DND-41 (cell line): ENCODE results near the gene MAPK1IP1L.

Source experiments
- ATAC-seq: fragments of 200-7000 bp; cut with Tn5 transposase; 3 replicates; pipeline ENCODE4 v1.9.1; 2021; ENCODE audit warnings: low read depth; ENCODE audit not compliant: insufficient read depth
- DNase-seq: peaks from one replicate; pipeline ENCODE4 v3.0.0-alpha.2; 2020
- H2AFZ ChIP-seq: 2 replicates; pipeline ENCODE4 v1.6.0; 2012; ENCODE audit warnings: low read depth, low read length
- H3K27ac ChIP-seq: 2 replicates; pipeline ENCODE4 v1.5.1; 2012; ENCODE audit warnings: low read length, inconsistent platforms
- H3K27me3 ChIP-seq: fragments of 200-600 bp; sonication (generic); 2 replicates; pipeline ENCODE4 v1.6.0; 2012; ENCODE audit warnings: low read length, mild to moderate bottlenecking, inconsistent platforms; ENCODE audit not compliant: insufficient read depth, poor library complexity
- H3K36me3 ChIP-seq: 2 replicates; pipeline ENCODE4 v1.5.1; 2012; ENCODE audit warnings: low read length, inconsistent platforms; ENCODE audit not compliant: insufficient read depth
- H3K4me1 ChIP-seq: 2 replicates; pipeline ENCODE4 v1.5.1; 2012; ENCODE audit warnings: mild to moderate bottlenecking, low read length; ENCODE audit not compliant: insufficient read depth
- H3K4me2 ChIP-seq: 2 replicates; pipeline ENCODE4 v1.6.0; 2012; ENCODE audit warnings: mild to moderate bottlenecking, moderate library complexity, low read length, inconsistent platforms; ENCODE audit not compliant: insufficient read depth
- H3K4me3 ChIP-seq, 2 experiments: fragments of 200-600 bp in 1 of 2; shearing (Covaris generic) in 1 of 2; 2 replicates each; pipeline ENCODE4 v1.5.1; 2012 to 2016; ENCODE audit warnings: inconsistent platforms in 2 of 2, low read length in 2 of 2, mild to moderate bottlenecking in 2 of 2, low read depth in 1 of 2, moderate library complexity in 1 of 2
- H3K79me2 ChIP-seq: 2 replicates; pipeline ENCODE4 v1.6.0; 2012; ENCODE audit warnings: low read length, inconsistent platforms; ENCODE audit not compliant: insufficient read depth
- H3K9ac ChIP-seq: 2 replicates; pipeline ENCODE4 v1.6.0; 2012; ENCODE audit warnings: low read depth, mild to moderate bottlenecking, inconsistent platforms, low read length, moderate library complexity
- H3K9me3 ChIP-seq: 2 replicates; pipeline ENCODE4 v1.5.1; 2012; ENCODE audit warnings: low read length, moderate library complexity, mild to moderate bottlenecking, inconsistent platforms; ENCODE audit not compliant: insufficient read depth, severe bottlenecking
- H4K20me1 ChIP-seq: 2 replicates; pipeline ENCODE4 v1.6.0; 2012; ENCODE audit warnings: low read length; ENCODE audit not compliant: insufficient read depth
- EZH2 ChIP-seq: IDR thresholded peaks from 3 replicates; pipeline ENCODE4 v1.6.1; 2012; ENCODE audit warnings: borderline replicate concordance, low read depth, mild to moderate bottlenecking, moderate library complexity, low read length, inconsistent platforms; ENCODE audit not compliant: severe bottlenecking
- TF ChIP-seq, protein P1 (sequence below): IDR thresholded peaks from 2 replicates; pipeline ENCODE4 v1.5.1; 2012; ENCODE audit warnings: borderline replicate concordance, low read length, moderate library complexity, mild to moderate bottlenecking; ENCODE audit not compliant: poor library complexity, severe bottlenecking; ENCODE audit errors: extremely low read depth

Gene MAPK1IP1L

DNA sequence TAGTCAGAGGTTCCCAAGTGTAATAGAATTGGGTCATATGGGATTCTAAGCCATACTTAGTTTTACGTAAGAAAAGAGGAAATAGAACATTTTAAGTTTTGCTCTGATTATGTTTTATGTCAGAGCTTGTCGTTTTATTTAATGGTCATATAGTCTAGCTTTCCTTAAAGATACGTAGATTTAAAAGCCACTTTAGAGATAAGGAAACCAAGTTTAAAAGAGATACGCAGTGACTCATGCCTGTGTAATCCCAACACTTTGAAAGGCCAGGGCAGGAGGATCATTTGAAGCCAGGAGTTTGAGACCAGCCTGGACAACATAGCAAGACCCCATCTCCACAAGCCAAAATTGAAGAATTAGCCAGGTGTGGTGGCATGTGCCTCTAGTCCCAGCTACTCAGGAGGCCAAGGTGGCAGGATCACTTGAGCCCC lies 19.5 kb downstream of the MAPK1IP1L start:
- TF ChIP-seq, protein P1, sequence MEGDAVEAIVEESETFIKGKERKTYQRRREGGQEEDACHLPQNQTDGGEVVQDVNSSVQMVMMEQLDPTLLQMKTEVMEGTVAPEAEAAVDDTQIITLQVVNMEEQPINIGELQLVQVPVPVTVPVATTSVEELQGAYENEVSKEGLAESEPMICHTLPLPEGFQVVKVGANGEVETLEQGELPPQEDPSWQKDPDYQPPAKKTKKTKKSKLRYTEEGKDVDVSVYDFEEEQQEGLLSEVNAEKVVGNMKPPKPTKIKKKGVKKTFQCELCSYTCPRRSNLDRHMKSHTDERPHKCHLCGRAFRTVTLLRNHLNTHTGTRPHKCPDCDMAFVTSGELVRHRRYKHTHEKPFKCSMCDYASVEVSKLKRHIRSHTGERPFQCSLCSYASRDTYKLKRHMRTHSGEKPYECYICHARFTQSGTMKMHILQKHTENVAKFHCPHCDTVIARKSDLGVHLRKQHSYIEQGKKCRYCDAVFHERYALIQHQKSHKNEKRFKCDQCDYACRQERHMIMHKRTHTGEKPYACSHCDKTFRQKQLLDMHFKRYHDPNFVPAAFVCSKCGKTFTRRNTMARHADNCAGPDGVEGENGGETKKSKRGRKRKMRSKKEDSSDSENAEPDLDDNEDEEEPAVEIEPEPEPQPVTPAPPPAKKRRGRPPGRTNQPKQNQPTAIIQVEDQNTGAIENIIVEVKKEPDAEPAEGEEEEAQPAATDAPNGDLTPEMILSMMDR: no peak
- TF ChIP-seq EZH2: no peak
- H2AFZ ChIP-seq: no peak overlapping the region
- H3K27me3 ChIP-seq: no peaks in the 10 kb centered on the region
- no peaks in the 10 kb centered on the region for H3K9me3 ChIP-seq
- no peak overlapping the region for H3K4me2 ChIP-seq
- no peaks in the 10 kb centered on the region for H3K4me1 ChIP-seq
- H4K20me1 ChIP-seq: peaks cover 2% of the 10 kb centered on the region; the same call in 1 of the 2 replicates
- no peaks in the 10 kb centered on the region for H3K79me2 ChIP-seq
- ATAC-seq (no peak), DNase-seq (no peak)
- H3K9ac ChIP-seq: no peak overlapping the region
- H3K4me3 ChIP-seq: no peak overlapping the region
- peaks cover 27% of the 10 kb centered on the region; the same call in 1 of the 2 replicates for H3K36me3 ChIP-seq
- H3K27ac ChIP-seq: no peak overlapping the region

DNA sequence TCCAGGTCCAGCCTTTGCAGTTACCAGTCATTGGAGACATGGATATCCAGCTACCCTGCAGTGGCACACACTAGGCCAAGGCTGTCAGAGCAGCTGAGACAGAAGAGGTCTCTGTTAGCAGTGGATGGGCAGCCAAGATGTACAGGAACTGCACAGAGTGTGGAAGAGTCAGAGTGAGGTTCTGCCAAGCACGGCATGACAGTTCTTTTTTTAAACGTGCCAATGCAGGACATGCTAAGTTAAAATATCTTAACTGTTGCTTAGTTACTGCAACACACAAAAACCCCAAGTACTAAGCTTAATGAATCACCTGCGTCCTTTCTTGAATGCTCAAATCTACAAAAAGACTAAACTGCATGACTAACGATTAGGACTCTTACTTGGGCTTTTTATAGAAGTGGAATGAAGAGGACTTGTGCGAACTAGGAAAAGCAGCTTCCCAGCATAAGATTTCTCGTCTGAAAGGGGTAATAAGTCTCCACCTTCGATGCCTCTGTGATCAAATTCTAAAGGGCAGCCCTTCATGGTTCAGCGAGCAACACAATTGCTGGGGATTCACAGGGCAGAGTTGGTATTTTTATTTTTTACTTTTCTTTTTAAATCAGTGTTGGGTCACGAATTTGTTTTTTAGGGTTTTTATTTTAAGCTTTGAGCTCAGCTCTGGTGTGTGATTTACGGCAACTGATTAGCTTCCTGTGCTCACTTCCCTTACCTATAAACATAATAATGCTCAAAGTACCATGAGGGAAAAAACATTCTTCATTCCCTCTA lies 20.6 kb downstream of the MAPK1IP1L start:
- no peak overlapping the region for H3K4me2 ChIP-seq
- no peak overlapping the region for H3K9ac ChIP-seq
- TF ChIP-seq, protein P1: no peak
- no peak for TF ChIP-seq EZH2
- no peak overlapping the region for H3K27ac ChIP-seq
- ATAC-seq (0 out of 3 replicates have a peak, but pooled peaks have one; percentile 42), DNase-seq (no peak)
- no peak overlapping the region for H2AFZ ChIP-seq
- no peaks in the 10 kb centered on the region for H3K27me3 ChIP-seq
- H3K9me3 ChIP-seq: no peaks in the 10 kb centered on the region
- H3K79me2 ChIP-seq: no peaks in the 10 kb centered on the region
- H3K4me1 ChIP-seq: no peaks in the 10 kb centered on the region
- H4K20me1 ChIP-seq: peaks cover 2% of the 10 kb centered on the region; the same call in 1 of the 2 replicates
- H3K4me3 ChIP-seq: no peak overlapping the region
- H3K36me3 ChIP-seq: peaks cover 19% of the 10 kb centered on the region; the same call in 1 of the 2 replicates

DNA sequence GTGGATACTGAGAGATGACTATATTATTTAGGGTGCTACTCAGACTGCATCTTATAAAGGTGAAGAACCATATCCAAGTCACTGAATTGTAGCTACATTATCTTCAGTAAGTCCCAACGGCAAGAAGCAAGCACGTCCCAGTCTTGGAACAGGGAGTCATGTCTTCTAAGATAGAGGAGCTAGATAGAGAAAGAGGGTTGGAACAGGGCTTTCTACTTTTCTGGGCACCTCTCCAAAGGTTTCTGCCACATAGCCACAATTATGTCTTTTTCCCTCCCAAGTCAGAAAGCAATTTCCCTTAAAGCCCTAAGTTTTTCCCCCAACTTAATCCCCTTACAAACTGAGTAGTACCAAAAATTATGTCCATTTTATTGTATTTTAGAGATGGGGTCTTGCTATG lies 22.4 kb downstream of the MAPK1IP1L start:
- H3K4me1 ChIP-seq: no peaks in the 10 kb centered on the region
- ATAC-seq: no peak

More for the DNA sequence above, 22.4 kb downstream of the MAPK1IP1L start:
- H4K20me1 ChIP-seq: peaks cover 2% of the 10 kb centered on the region; the same call in 1 of the 2 replicates
- no peaks in the 10 kb centered on the region for H3K79me2 ChIP-seq
- H3K27me3 ChIP-seq: no peaks in the 10 kb centered on the region
- H3K4me3 ChIP-seq: no peak overlapping the region
- H3K4me2 ChIP-seq: no peak overlapping the region
- H3K36me3 ChIP-seq: 0 out of 2 replicates have a peak, but pooled peaks cover 4% of the 10 kb centered on the region
- no peak overlapping the region for H3K27ac ChIP-seq
- TF ChIP-seq, protein P1: no peak
- TF ChIP-seq EZH2: no peak
- no peak for DNase-seq
- no peaks in the 10 kb centered on the region for H3K9me3 ChIP-seq
- H3K9ac ChIP-seq: no peak overlapping the region
- no peak overlapping the region for H2AFZ ChIP-seq
